HG03469 (cell line): ENCODE measurements around the gene NOL8.

Source experiments
- ATAC-seq: cut with Tn5 transposase; IDR thresholded peaks from one replicate; pipeline ENCODE4 v1.9.1; 2021; ENCODE audit warnings: mild to moderate bottlenecking, moderate library complexity, moderate number of reproducible peaks; ENCODE audit not compliant: unreplicated experiment

The NOL8 gene

GRCh38 chr9:92270511-92270910 is 54.6 kb downstream of the NOL8 start:
- no peak for ATAC-seq

GRCh38 chr9:92266486-92266885 is 58.7 kb downstream of the NOL8 start:
- ATAC-seq: no peak

- no peak for ATAC-seq
Observed at GRCh38 chr9:92265154-92265553, 60.0 kb downstream of the NOL8 start.

GRCh38 chr9:92263131-92263530 is 62.0 kb downstream of the NOL8 start:
- no peak for ATAC-seq

- ATAC-seq: no peak
Observed at GRCh38 chr9:92257327-92257726, 67.8 kb downstream of the NOL8 start.

- no peak for ATAC-seq
Observed at GRCh38 chr9:92254381-92255337, 70.5 kb downstream of the NOL8 start.

GRCh38 chr9:92253656-92254055 is 71.5 kb downstream of the NOL8 start:
- ATAC-seq: no peak

GRCh38 chr9:92247981-92248380 is 77.2 kb downstream of the NOL8 start:
- ATAC-seq: no peak
